ENCODE data around the gene KRTAP19-5. TPM values are rescaled to one million over a fixed set of nuclear protein-coding genes. Genes with fewer than 3 reads are reported as not detected.
"Not testable (repeated sequence)": the region's sequence is repeated elsewhere in the genome, so short reads cannot be mapped to it uniquely, and the experiment has no call there.

Gene KRTAP19-5
- total RNA-seq, result not detected
- polyA plus RNA-seq, result not detected

DNA sequence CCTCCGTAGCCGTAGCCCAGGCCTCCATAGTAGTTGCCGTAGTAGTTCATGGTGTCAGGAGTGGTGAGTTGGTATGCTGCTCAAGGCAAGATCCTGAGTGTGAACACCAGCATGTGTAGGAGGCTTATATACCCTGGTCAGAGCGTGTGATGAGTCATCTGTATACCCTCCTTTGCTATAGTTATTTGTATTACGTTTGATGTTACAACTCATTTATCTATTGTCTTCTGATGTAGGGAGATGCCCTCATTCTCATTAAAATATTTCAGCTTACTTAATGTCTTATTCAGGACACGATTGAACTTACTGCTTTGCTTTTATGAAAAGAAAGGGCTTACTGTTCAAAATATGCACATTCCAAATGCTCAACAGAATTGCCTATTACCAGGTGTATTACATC is at the start of gene KRTAP19-5:
Gene KRTAP19-5 (minus strand): TSS at position 101 of the 400 bp plus-strand sequence. CDS start 51 bp downstream, at position 50.
- H3K4me3 Mint-ChIP-seq, result no peak within 1 kb of the TSS
- H3K9me3 Mint-ChIP-seq, result peaks cover 0 to 2% (median 0%) of the 10 kb centered on the region in 8 donors
- Histone ChIP-seq H3K4me3 (ENCODE audit: low read length in 2 of 2) (no peak within 1 kb of the TSS), H3K4me1 (ENCODE audit: insufficient read depth, low read length) (no peaks in the 10 kb centered on the region), H3K27me3 (ENCODE audit: insufficient read depth, low read length) (no peaks in the 10 kb centered on the region), H3K9me3 (ENCODE audit: control insufficient read depth in 1 of 2, low read length in 2 of 2) (no peaks in the 10 kb centered on the region), H3K36me3 (ENCODE audit: insufficient read depth, low read length) (no peaks in the 10 kb centered on the region), H3K27ac (ENCODE audit: low read depth, low read length) (no peak within 1 kb of the TSS)
- H3K36me3 Mint-ChIP-seq, result no peaks in the 10 kb centered on the region
- H3K27me3 Mint-ChIP-seq, result no peaks in the 10 kb centered on the region
- CTCF ChIA-PET (ENCODE audit: partially characterized antibody), result no interaction called here
- no peak for DNase-seq
- POLR2A ChIA-PET (ENCODE audit: partially characterized antibody), result no interaction called here
- no peak within 1 kb of the TSS for H3K27ac Mint-ChIP-seq
- no peaks in the 10 kb centered on the region for H3K4me1 Mint-ChIP-seq
- intact Hi-C loops (cut with micrococcal nuclease), result no loop called here

- Histone ChIP-seq H3K4me3 (ENCODE audit: low read length in 2 of 2) (no peak within 1 kb of the TSS), H3K9me3 (ENCODE audit: control insufficient read depth in 1 of 2, low read length in 2 of 2) (no peaks in the 10 kb centered on the region), H3K27me3 (ENCODE audit: insufficient read depth, low read length) (no peaks in the 10 kb centered on the region), H3K36me3 (ENCODE audit: insufficient read depth, low read length) (no peaks in the 10 kb centered on the region), H3K27ac (ENCODE audit: low read depth, low read length) (no peak within 1 kb of the TSS), H3K4me1 (ENCODE audit: insufficient read depth, low read length) (no peaks in the 10 kb centered on the region)
- intact Hi-C loops (cut with micrococcal nuclease), result no loop called here
- no peak within 1 kb of the TSS for H3K4me3 Mint-ChIP-seq
- CTCF ChIA-PET (ENCODE audit: partially characterized antibody), result no interaction called here
- no peak for DNase-seq
- POLR2A ChIA-PET (ENCODE audit: partially characterized antibody), result no interaction called here
- no peaks in the 10 kb centered on the region for H3K4me1 Mint-ChIP-seq
- no peak within 1 kb of the TSS for H3K27ac Mint-ChIP-seq
- H3K27me3 Mint-ChIP-seq, result no peaks in the 10 kb centered on the region
- H3K9me3 Mint-ChIP-seq, result peaks cover 0 to 3% (median 0%) of the 10 kb centered on the region in 8 donors
- no peaks in the 10 kb centered on the region for H3K36me3 Mint-ChIP-seq
These were observed 39.8 kb upstream of the KRTAP19-5 start, which contains the start of gene KRTAP19-6 for GRCh38 chr21:30541764-30542163. TSS of gene KRTAP19-6 (minus strand) at chr21:30541864. CDS start at chr21:30541833, 31 bp downstream.

DNA sequence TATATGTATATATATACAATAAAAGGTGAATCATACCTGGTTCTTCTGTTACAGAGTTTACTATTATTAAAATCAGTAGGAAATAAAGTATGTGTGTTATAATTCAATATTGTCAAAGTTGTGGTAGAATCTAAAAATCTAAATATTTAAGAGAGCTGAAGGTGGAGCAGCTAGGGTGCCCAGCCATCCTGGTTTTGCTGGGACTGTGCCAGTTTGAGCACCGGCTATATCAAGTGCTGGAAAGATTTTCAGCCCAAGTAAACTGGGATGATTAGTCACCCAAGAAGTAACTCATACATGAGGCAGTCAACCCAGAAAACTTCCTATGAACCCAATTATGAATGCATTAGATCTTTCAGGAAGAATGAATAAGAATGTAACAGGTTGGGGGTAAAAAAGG is 16.9 kb upstream of the KRTAP19-5 start:
- no peak overlapping the region for H3K27ac Mint-ChIP-seq
- Histone ChIP-seq H3K27ac (ENCODE audit: low read depth, low read length) (no peak overlapping the region), H3K9me3 (ENCODE audit: control insufficient read depth in 1 of 2, low read length in 2 of 2) (no peaks in the 10 kb centered on the region), H3K4me3 (ENCODE audit: low read length in 2 of 2) (no peak overlapping the region), H3K27me3 (ENCODE audit: insufficient read depth, low read length) (no peaks in the 10 kb centered on the region), H3K36me3 (ENCODE audit: insufficient read depth, low read length) (no peaks in the 10 kb centered on the region), H3K4me1 (ENCODE audit: insufficient read depth, low read length) (no peaks in the 10 kb centered on the region)
- CTCF ChIA-PET (ENCODE audit: partially characterized antibody), result no interaction called here
- no peaks in the 10 kb centered on the region for H3K27me3 Mint-ChIP-seq
- H3K36me3 Mint-ChIP-seq, result no peaks in the 10 kb centered on the region
- peaks cover 0 to 2% (median 0%) of the 10 kb centered on the region in 8 donors for H3K9me3 Mint-ChIP-seq
- no peak overlapping the region for H3K4me3 Mint-ChIP-seq
- intact Hi-C loops (cut with micrococcal nuclease), result no loop called here
- DNase-seq, result no peak
- POLR2A ChIA-PET (ENCODE audit: partially characterized antibody), result no interaction called here
- no peaks in the 10 kb centered on the region for H3K4me1 Mint-ChIP-seq

GRCh38 chr21:30515681-30516080 is 13.7 kb upstream of the KRTAP19-5 start:
- DNase-seq, result no peak
- ChIA-PET CTCF (ENCODE audit: partially characterized antibody) (no interaction called here), POLR2A (ENCODE audit: partially characterized antibody) (no interaction called here)
- no peaks in the 10 kb centered on the region for H3K9me3 ChIP-seq (ENCODE audit: control insufficient read depth in 1 of 2, low read length in 2 of 2)
- no peaks in the 10 kb centered on the region for H3K36me3 ChIP-seq (ENCODE audit: insufficient read depth, low read length)
- Mint-ChIP-seq H3K36me3 (no peaks in the 10 kb centered on the region), H3K27me3 (no peaks in the 10 kb centered on the region), H3K27ac (peak overlapping the region in 1 of 7 donors; percentile 21), H3K9me3 (peaks cover 0 to 4% (median 0%) of the 10 kb centered on the region in 8 donors), H3K4me3 (no peak overlapping the region), H3K4me1 (no peaks in the 10 kb centered on the region)
- no peaks in the 10 kb centered on the region for H3K4me1 ChIP-seq (ENCODE audit: insufficient read depth, low read length)
- no peak overlapping the region for H3K27ac ChIP-seq (ENCODE audit: low read depth, low read length)
- H3K27me3 ChIP-seq (ENCODE audit: insufficient read depth, low read length), result no peaks in the 10 kb centered on the region
- intact Hi-C loops (cut with micrococcal nuclease), result no loop called here
- no peak overlapping the region for H3K4me3 ChIP-seq (ENCODE audit: low read length in 2 of 2)

GRCh38 chr21:30505621-30506205 is 3.8 kb upstream of the KRTAP19-5 start:
- H3K27ac ChIP-seq (ENCODE audit: low read depth, low read length); H3K36me3 ChIP-seq (ENCODE audit: insufficient read depth, low read length); H3K27me3 ChIP-seq (ENCODE audit: insufficient read depth, low read length); H3K27me3 Mint-ChIP-seq; H3K9me3 ChIP-seq (ENCODE audit: control insufficient read depth in 1 of 2, low read length in 2 of 2); H3K36me3 Mint-ChIP-seq; POLR2A ChIA-PET (ENCODE audit: partially characterized antibody); H3K4me3 ChIP-seq (ENCODE audit: low read length in 2 of 2); H3K4me1 ChIP-seq (ENCODE audit: insufficient read depth, low read length); H3K27ac Mint-ChIP-seq; H3K4me3 Mint-ChIP-seq; H3K4me1 Mint-ChIP-seq; H3K9me3 Mint-ChIP-seq: not testable (repeated sequence)
- CTCF ChIA-PET (ENCODE audit: partially characterized antibody), result interaction anchor here (1.3 to 1.4 kb wide), 2 partner anchors 11 to 582 kb away, joined by 3 to 5 read pairs; no protein-coding TSS in a partner anchor
- intact Hi-C loops (cut with micrococcal nuclease), result loop anchor here (2.0 kb wide), 1 partner anchor 581 kb away; no protein-coding TSS in a partner anchor
- DNase-seq, result peak in 1 of 5 donors; percentile 0

GRCh38 chr21:30497065-30497464 is 4.9 kb downstream of the KRTAP19-5 start, which contains the start of gene KRTAP19-4:
TSS of gene KRTAP19-4 (minus strand) at chr21:30497165. CDS start at chr21:30497110, 55 bp downstream.
- CTCF ChIA-PET (ENCODE audit: partially characterized antibody), result no interaction called here
- DNase-seq, result no peak
- no peaks in the 10 kb centered on the region for H3K27me3 ChIP-seq (ENCODE audit: insufficient read depth, low read length)
- H3K36me3 ChIP-seq (ENCODE audit: insufficient read depth, low read length), result no peaks in the 10 kb centered on the region
- Mint-ChIP-seq H3K27ac (no peak within 1 kb of the TSS), H3K4me3 (no peak within 1 kb of the TSS), H3K36me3 (no peaks in the 10 kb centered on the region), H3K4me1 (no peaks in the 10 kb centered on the region), H3K9me3 (peaks cover 0 to 3% (median 0%) of the 10 kb centered on the region in 8 donors), H3K27me3 (no peaks in the 10 kb centered on the region)
- intact Hi-C loops (cut with micrococcal nuclease), result no loop called here
- no peaks in the 10 kb centered on the region for H3K9me3 ChIP-seq (ENCODE audit: control insufficient read depth in 1 of 2, low read length in 2 of 2)
- no peaks in the 10 kb centered on the region for H3K4me1 ChIP-seq (ENCODE audit: insufficient read depth, low read length)
- POLR2A ChIA-PET (ENCODE audit: partially characterized antibody), result no interaction called here
- no peak within 1 kb of the TSS for H3K27ac ChIP-seq (ENCODE audit: low read depth, low read length)
- H3K4me3 ChIP-seq (ENCODE audit: low read length in 2 of 2), result no peak within 1 kb of the TSS

DNA sequence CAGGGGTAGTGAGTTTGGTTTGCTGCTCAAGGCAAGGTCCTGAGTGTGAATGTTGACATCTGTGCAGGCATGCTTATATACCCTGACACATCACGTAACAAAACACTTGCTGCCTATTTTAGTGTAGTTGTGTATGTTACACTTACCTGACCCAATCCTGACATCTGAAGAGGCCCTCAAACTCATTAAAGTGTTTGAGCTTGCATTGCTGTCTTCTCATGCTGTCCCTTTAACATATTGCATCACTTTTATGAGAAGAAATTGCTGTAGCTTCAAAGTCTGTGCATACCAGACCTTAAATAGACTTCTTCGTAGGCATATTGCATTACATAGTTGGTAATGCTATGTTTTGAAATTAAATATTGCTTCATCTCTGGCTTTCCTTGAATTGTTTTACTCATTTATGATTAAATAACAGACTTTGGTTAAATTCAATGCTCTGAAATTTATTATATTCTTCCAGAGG is 9.9 kb downstream of the KRTAP19-5 start, which contains the start of gene KRTAP19-3:
Gene KRTAP19-3 (minus strand): TSS at position 51 of the 466 bp plus-strand sequence. CDS start 56 bp downstream, outside the sequence.
- Mint-ChIP-seq H3K9me3 (peaks cover 0 to 5% (median 2%) of the 10 kb centered on the region in 8 donors), H3K4me3 (no peak within 1 kb of the TSS), H3K36me3 (no peaks in the 10 kb centered on the region), H3K27ac (no peak within 1 kb of the TSS), H3K4me1 (no peaks in the 10 kb centered on the region), H3K27me3 (no peaks in the 10 kb centered on the region)
- no peak for DNase-seq
- no peaks in the 10 kb centered on the region for H3K9me3 ChIP-seq (ENCODE audit: control insufficient read depth in 1 of 2, low read length in 2 of 2)
- intact Hi-C loops (cut with micrococcal nuclease), result no loop called here
- H3K36me3 ChIP-seq (ENCODE audit: insufficient read depth, low read length), result no peaks in the 10 kb centered on the region
- POLR2A ChIA-PET (ENCODE audit: partially characterized antibody), result no interaction called here
- no peaks in the 10 kb centered on the region for H3K4me1 ChIP-seq (ENCODE audit: insufficient read depth, low read length)
- CTCF ChIA-PET (ENCODE audit: partially characterized antibody), result no interaction called here
- no peak within 1 kb of the TSS for H3K4me3 ChIP-seq (ENCODE audit: low read length in 2 of 2)
- no peak within 1 kb of the TSS for H3K27ac ChIP-seq (ENCODE audit: low read depth, low read length)
- H3K27me3 ChIP-seq (ENCODE audit: insufficient read depth, low read length), result no peaks in the 10 kb centered on the region

All from CD4-positive, alpha-beta memory T cell (primary cell).